Uterus (tissue), 2 donors: ENCODE data around the gene SEPHS2.

Source experiments
- POLR2A ChIP-seq, 2 donors: fragments of 450-650 bp; IDR thresholded peaks; one replicate each; pipeline ENCODE4 v1.6.1; 2016; ENCODE audit warnings: antibody characterized with exemption in 2 of 2, mild to moderate bottlenecking in 1 of 2, moderate library complexity in 1 of 2
- TF ChIP-seq, protein P1 (sequence below), 4 experiments: fragments of 200-600 bp in 2 of 4; fragments of 450-650 bp in 2 of 4; sonication (generic) in 2 of 4; IDR thresholded peaks; one replicate each; pipeline ENCODE4 v1.5.1; 2016 to 2019; ENCODE audit warnings: antibody characterized with exemption in 4 of 4, mild to moderate bottlenecking in 2 of 4, moderate library complexity in 1 of 4

DNA sequence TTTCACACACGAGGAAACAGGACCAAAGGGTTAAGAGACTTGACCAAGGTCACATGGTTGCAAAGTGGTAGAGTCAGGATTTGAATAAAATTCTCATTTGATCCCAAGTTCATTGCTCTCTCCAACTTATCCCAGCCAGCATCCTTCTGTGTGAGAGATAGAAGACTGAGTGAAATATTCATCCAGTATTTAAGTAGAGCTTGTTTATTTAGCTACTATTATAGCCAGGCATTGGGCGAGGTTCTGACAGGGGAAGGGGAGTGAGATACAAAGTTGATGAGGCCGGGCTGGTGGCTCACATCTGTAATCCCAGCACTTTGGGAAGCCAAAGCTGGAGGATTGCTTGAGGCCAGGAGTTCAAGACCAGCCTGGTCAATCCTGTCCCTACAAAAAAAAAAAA is 31.3 kb upstream of the SEPHS2 start:
- no peak for TF ChIP-seq POLR2A (IDR thresholded peaks at IDR 0.05)
- TF ChIP-seq, protein P1, sequence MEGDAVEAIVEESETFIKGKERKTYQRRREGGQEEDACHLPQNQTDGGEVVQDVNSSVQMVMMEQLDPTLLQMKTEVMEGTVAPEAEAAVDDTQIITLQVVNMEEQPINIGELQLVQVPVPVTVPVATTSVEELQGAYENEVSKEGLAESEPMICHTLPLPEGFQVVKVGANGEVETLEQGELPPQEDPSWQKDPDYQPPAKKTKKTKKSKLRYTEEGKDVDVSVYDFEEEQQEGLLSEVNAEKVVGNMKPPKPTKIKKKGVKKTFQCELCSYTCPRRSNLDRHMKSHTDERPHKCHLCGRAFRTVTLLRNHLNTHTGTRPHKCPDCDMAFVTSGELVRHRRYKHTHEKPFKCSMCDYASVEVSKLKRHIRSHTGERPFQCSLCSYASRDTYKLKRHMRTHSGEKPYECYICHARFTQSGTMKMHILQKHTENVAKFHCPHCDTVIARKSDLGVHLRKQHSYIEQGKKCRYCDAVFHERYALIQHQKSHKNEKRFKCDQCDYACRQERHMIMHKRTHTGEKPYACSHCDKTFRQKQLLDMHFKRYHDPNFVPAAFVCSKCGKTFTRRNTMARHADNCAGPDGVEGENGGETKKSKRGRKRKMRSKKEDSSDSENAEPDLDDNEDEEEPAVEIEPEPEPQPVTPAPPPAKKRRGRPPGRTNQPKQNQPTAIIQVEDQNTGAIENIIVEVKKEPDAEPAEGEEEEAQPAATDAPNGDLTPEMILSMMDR (IDR thresholded peaks at IDR 0.05) = no peak
